GM12878 (cell line): ENCODE data around the gene AOAH. TPM values are rescaled to one million over a fixed set of nuclear protein-coding genes. Genes with fewer than 3 reads are reported as not detected.

Experiments used
- ATAC-seq: fragments of 200-7000 bp; cut with Tn5 transposase; 3 replicates; pipeline ENCODE4 v1.9.1; 2020; ENCODE audit warnings: mild to moderate bottlenecking, moderate library complexity
- BruUV-seq: library from RNA; stranded (reverse); fragments of 400-500 nt; replicated peaks from 2 replicates; lab custom pipeline; 2021; lab: Mats Ljungman, UMichigan
- CTCF ChIA-PET: fragments of 300-600 bp; sonication (Branson Sonifier 250); formaldehyde crosslinking; extraction: SDS; loops from one replicate; lab custom pipeline; 2021; ENCODE audit warnings: inconsistent platforms; lab: Yijun Ruan, JAX
- POLR2A ChIA-PET: fragments of 350-600 bp; formaldehyde crosslinking; extraction: SDS; loops from one replicate; lab custom pipeline; 2021; ENCODE audit warnings: inconsistent platforms; lab: Charles Lee
- RAD21 ChIA-PET: fragments of 300-600 bp; sonication (Branson Sonifier 250); formaldehyde crosslinking; loops from one replicate; lab custom pipeline; 2023; ENCODE audit warnings: antibody characterized with exemption; ENCODE audit not compliant: unreplicated experiment; lab: Charles Lee
- SMC1A ChIA-PET: fragments of 300-600 bp; sonication (Branson Sonifier 250); formaldehyde crosslinking; loops from one replicate; lab custom pipeline; 2023; ENCODE audit not compliant: unreplicated experiment, uncharacterized antibody; lab: Charles Lee
- DNase-seq: peaks from one replicate; pipeline ENCODE4 v3.0.0-alpha.2; 2011; ENCODE audit warnings: low read depth, low spot score
- FAIRE-seq: peaks from 3 replicates; lab custom pipeline; 2011; peaks lifted over from hg19 to GRCh38; lab: Jason Lieb, UNC
- H2AFZ ChIP-seq: 2 replicates; pipeline ENCODE4 v1.6.0; 2011; ENCODE audit warnings: low read depth, low read length, control low read depth; ENCODE audit not compliant: control insufficient read depth
- H3K27ac ChIP-seq: 2 replicates; pipeline ENCODE4 v1.5.1; 2011; ENCODE audit warnings: control low read depth; ENCODE audit not compliant: control insufficient read depth, insufficient read depth
- H3K27me3 ChIP-seq, 2 experiments: replicated peaks in 1 of 2; 2 replicates each; pipeline versions ENCODE4 v1.6.0 to v1.6.1; 2011; ENCODE audit warnings: low read length in 1 of 2; ENCODE audit not compliant: control insufficient read depth in 2 of 2, insufficient read depth in 2 of 2
- H3K36me3 ChIP-seq, 2 experiments: 2 replicates each; pipeline ENCODE4 v1.5.1; 2011; ENCODE audit warnings: low read length in 1 of 2; ENCODE audit not compliant: control insufficient read depth in 2 of 2, insufficient read depth in 2 of 2
- H3K4me1 ChIP-seq: 2 replicates; pipeline ENCODE4 v1.6.1; 2011; ENCODE audit warnings: mild to moderate bottlenecking, low read length, moderate library complexity, mixed read lengths; ENCODE audit not compliant: control insufficient read depth, insufficient read depth
- H3K4me2 ChIP-seq: 2 replicates; pipeline ENCODE4 v1.6.0; 2011; ENCODE audit warnings: control low read depth; ENCODE audit not compliant: control insufficient read depth, insufficient read depth
- H3K4me3 ChIP-seq: fragments of 200-600 bp; sonication (generic); 2 replicates; pipeline ENCODE4 v1.5.1; 2016
- H3K79me2 ChIP-seq: 2 replicates; pipeline ENCODE4 v1.6.0; 2011; ENCODE audit warnings: low read length; ENCODE audit not compliant: control insufficient read depth, insufficient read depth
- H3K9ac ChIP-seq: 2 replicates; pipeline ENCODE4 v1.8.0; 2011; ENCODE audit warnings: low read length, control low read depth, mixed read lengths; ENCODE audit not compliant: control insufficient read depth, insufficient read depth
- H3K9me3 ChIP-seq: replicated peaks from 3 replicates; pipeline ENCODE4 v1.5.1; 2011; ENCODE audit warnings: mild to moderate bottlenecking, low read length; ENCODE audit not compliant: control insufficient read depth, insufficient read depth
- H4K20me1 ChIP-seq: 2 replicates; pipeline ENCODE4 v1.6.0; 2011; ENCODE audit not compliant: control insufficient read depth, insufficient read depth
- BCL11A ChIP-seq: IDR thresholded peaks from 2 replicates; pipeline ENCODE4 v1.6.1; 2011; ENCODE audit warnings: low read depth, low read length
- CBX3 ChIP-seq: fragments of 200-600 bp; sonication (generic); IDR thresholded peaks from 2 replicates; pipeline ENCODE4 v1.6.1; 2016; ENCODE audit warnings: low read depth, borderline replicate concordance
- CHD4 ChIP-seq: fragments of 200-600 bp; sonication (generic); IDR thresholded peaks from 2 replicates; pipeline ENCODE4 v1.6.1; 2016; ENCODE audit warnings: mild to moderate bottlenecking
- CREM ChIP-seq: IDR thresholded peaks from 2 replicates; pipeline ENCODE4 v1.6.1; 2014; ENCODE audit warnings: antibody characterized with exemption, low read depth
- ESRRA ChIP-seq: IDR thresholded peaks from 2 replicates; pipeline ENCODE4 v1.6.1; 2012; ENCODE audit warnings: mild to moderate bottlenecking, low read length, improper control_type of control experiment
- GATAD2B ChIP-seq: fragments of 450-650 bp; conservative IDR thresholded peaks from 2 replicates; pipeline ENCODE4 v1.6.1; 2017; ENCODE audit warnings: low read depth, mild to moderate bottlenecking, moderate library complexity
- IKZF2 ChIP-seq, 2 experiments: fragments of 450-650 bp; IDR thresholded peaks; 2 replicates each; pipeline ENCODE4 v1.6.1; 2017; ENCODE audit warnings: mild to moderate bottlenecking in 2 of 2, moderate library complexity in 2 of 2
- NR2C2 ChIP-seq: IDR thresholded peaks from 2 replicates; pipeline ENCODE4 v1.6.1; 2011; ENCODE audit warnings: borderline replicate concordance, low read depth; ENCODE audit not compliant: control insufficient read depth, insufficient read length
- RELA ChIP-seq: fragments of 450-650 bp; IDR thresholded peaks from 2 replicates; pipeline ENCODE4 v1.8.0; 2014; ENCODE audit warnings: borderline replicate concordance; ENCODE audit not compliant: partially characterized antibody
- SREBF1 ChIP-seq: IDR thresholded peaks from 2 replicates; pipeline ENCODE4 v1.6.1; 2012; ENCODE audit warnings: mild to moderate bottlenecking, low read length
- TAF1 ChIP-seq: IDR thresholded peaks from 2 replicates; pipeline ENCODE4 v1.6.1; 2011; ENCODE audit warnings: mild to moderate bottlenecking, low read depth, low read length, borderline replicate concordance
- USF1 ChIP-seq: IDR thresholded peaks from 2 replicates; pipeline ENCODE4 v1.6.1; 2011; ENCODE audit warnings: borderline replicate concordance, low read depth, mild to moderate bottlenecking, moderate library complexity, mixed read lengths, low read length; ENCODE audit not compliant: insufficient read depth; ENCODE audit errors: extremely low read length
- ZBED1 ChIP-seq: IDR thresholded peaks from 2 replicates; pipeline ENCODE4 v1.6.1; 2016; ENCODE audit warnings: borderline replicate concordance
- ZZZ3 ChIP-seq: IDR thresholded peaks from 2 replicates; pipeline ENCODE4 v1.6.1; 2011; ENCODE audit warnings: low read depth; ENCODE audit not compliant: control insufficient read depth, insufficient read length
- WGBS: methylation state at CpG from one replicate; pipeline ENCODE4 v1.1.6; 2016; ENCODE audit warnings: low lambda C conversion rate; ENCODE audit not compliant: insufficient replicate concordance, insufficient coverage; ENCODE audit errors: missing lambda C conversion rate; 5-methylcytosine and 5-hydroxymethylcytosine counted together
- in situ Hi-C: fragments of 300-500 bp; cut with MboI; formaldehyde crosslinking; loops from 9 replicates; pipeline ENCODE4 v1.14.3; 2018; ENCODE audit warnings: mixed read lengths
- intact Hi-C: fragments of 100-400 bp; cut with micrococcal nuclease; formaldehyde crosslinking; loops from one replicate; pipeline ENCODE4 v1.14.2; 2022; ENCODE audit not compliant: unreplicated experiment
- polyA plus RNA-seq, 11 experiments: library from polyadenylated mRNA; depleted of rRNA in 4 of 11; unstranded in 6 of 11; stranded (reverse) in 5 of 11; fragments of >200 nt; fragmentation: Nextera tagmentation in 4 of 11; fragmentation: Illumina TruSeq in 1 of 11; extraction: Ambion mirVana in 4 of 11; extraction: Trizol in 1 of 11; gene quantifications; 1 replicate in 1 of 11; 2 replicates in 10 of 11; pipeline versions ENCODE4 v1.2.1 to v1.2.3, GENCODE V29; 2011 to 2016; ENCODE audit warnings: inconsistent platforms in 2 of 11, missing spikeins in 2 of 11, low read depth in 1 of 11
- total RNA-seq, 4 experiments: library from RNA; depleted of rRNA in 3 of 4; stranded (reverse); fragments of >200 nt in 3 of 4; fragmentation: Illumina TruSeq in 1 of 4; extraction: Trizol in 1 of 4; gene quantifications; 2 replicates each; pipeline versions ENCODE4 v1.2.1 to v1.2.3, GENCODE V29; 2013 to 2021
- TF ChIP-seq, protein P1 (sequence below): fragments of 450-650 bp; IDR thresholded peaks from 2 replicates; pipeline ENCODE4 v1.6.1; 2014; ENCODE audit warnings: mild to moderate bottlenecking
- TF ChIP-seq, protein P2 (sequence below): fragments of 450-650 bp; formaldehyde crosslinking; IDR thresholded peaks from 2 replicates; pipeline ENCODE4 v1.4.0; 2020; ENCODE audit warnings: mild to moderate bottlenecking, moderate library complexity

The AOAH gene
- total and polyA plus RNA-seq, 10 of the 15 experiments (the other 5 are each of a cell fraction or from before 2014, with no cell fraction given), result 0.32 to 2.8 (median 1.4) TPM

DNA sequence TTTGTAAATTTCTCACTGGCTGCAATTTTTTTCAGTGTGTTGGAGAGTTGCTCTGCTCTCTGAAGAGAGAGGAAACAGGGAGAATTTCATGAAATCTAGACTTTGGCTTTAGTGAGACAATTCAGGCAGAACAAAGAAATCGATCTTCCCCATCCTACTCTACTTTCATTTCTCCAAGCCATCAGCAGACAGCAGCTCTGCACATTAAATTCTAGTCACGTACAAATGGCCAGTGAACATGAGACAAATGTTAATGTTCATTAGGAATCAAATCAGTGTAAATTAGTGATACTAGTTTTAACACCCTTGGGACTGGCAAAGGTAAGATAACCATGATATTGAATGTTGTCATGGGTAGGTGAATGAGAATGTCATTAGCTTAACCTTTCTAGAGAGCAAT lies 193.8 kb downstream of the AOAH start (continued):
- TF ChIP-seq ZBED1 (no peak), GATAD2B (no peak), ESRRA (no peak)
- TF ChIP-seq, all 136 proteins: peak for 0

GRCh38 chr7:36527549-36527913 lies 196.8 kb downstream of the AOAH start:
- no peak overlapping the region for H3K4me2 ChIP-seq

More at GRCh38 chr7:36527549-36527913, 196.8 kb downstream of the AOAH start:
- Histone ChIP-seq H3K4me3 (no peak overlapping the region), H3K79me2 (no peaks in the 10 kb centered on the region), H3K27ac (no peak overlapping the region), H2AFZ (no peak overlapping the region), H3K27me3 (no peaks in the 10 kb centered on the region), H3K9me3 (no peaks in the 10 kb centered on the region), H3K9ac (no peak overlapping the region), H3K36me3 (no peaks in the 10 kb centered on the region), H3K4me1 (peaks cover 5% of the 10 kb centered on the region; the same call in 1 of the 2 replicates), H4K20me1 (no peaks in the 10 kb centered on the region)
- RAD21 ChIA-PET, result no interaction called here
- intact Hi-C loops (no loop called here), in situ Hi-C loops (no loop called here)
- SMC1A ChIA-PET, result interaction anchor here (1.2 kb wide), 1 partner anchor 19 kb away, joined by 4 read pairs; no protein-coding TSS in a partner anchor
- TF ChIP-seq RELA (no peak), BCL11A (no peak), ZZZ3 (no peak), CHD4 (no peak), IKZF2 (IDR thresholded peaks at IDR 0.05) (no peak), NR2C2 (no peak), USF1 (no peak), CREM (no peak), TAF1 (no peak), SREBF1 (no peak), CBX3 (no peak)
- TF ChIP-seq, protein P1, sequence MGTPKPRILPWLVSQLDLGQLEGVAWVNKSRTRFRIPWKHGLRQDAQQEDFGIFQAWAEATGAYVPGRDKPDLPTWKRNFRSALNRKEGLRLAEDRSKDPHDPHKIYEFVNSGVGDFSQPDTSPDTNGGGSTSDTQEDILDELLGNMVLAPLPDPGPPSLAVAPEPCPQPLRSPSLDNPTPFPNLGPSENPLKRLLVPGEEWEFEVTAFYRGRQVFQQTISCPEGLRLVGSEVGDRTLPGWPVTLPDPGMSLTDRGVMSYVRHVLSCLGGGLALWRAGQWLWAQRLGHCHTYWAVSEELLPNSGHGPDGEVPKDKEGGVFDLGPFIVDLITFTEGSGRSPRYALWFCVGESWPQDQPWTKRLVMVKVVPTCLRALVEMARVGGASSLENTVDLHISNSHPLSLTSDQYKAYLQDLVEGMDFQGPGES, result no peak
- TF ChIP-seq, protein P2, sequence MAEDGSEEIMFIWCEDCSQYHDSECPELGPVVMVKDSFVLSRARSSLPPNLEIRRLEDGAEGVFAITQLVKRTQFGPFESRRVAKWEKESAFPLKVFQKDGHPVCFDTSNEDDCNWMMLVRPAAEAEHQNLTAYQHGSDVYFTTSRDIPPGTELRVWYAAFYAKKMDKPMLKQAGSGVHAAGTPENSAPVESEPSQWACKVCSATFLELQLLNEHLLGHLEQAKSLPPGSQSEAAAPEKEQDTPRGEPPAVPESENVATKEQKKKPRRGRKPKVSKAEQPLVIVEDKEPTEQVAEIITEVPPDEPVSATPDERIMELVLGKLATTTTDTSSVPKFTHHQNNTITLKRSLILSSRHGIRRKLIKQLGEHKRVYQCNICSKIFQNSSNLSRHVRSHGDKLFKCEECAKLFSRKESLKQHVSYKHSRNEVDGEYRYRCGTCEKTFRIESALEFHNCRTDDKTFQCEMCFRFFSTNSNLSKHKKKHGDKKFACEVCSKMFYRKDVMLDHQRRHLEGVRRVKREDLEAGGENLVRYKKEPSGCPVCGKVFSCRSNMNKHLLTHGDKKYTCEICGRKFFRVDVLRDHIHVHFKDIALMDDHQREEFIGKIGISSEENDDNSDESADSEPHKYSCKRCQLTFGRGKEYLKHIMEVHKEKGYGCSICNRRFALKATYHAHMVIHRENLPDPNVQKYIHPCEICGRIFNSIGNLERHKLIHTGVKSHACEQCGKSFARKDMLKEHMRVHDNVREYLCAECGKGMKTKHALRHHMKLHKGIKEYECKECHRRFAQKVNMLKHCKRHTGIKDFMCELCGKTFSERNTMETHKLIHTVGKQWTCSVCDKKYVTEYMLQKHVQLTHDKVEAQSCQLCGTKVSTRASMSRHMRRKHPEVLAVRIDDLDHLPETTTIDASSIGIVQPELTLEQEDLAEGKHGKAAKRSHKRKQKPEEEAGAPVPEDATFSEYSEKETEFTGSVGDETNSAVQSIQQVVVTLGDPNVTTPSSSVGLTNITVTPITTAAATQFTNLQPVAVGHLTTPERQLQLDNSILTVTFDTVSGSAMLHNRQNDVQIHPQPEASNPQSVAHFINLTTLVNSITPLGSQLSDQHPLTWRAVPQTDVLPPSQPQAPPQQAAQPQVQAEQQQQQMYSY (CRISPR knock-in tag), result no peak
- CTCF ChIA-PET, result interaction anchor here (1.6 kb wide), 1 partner anchor 22 kb away, joined by 4 read pairs; no protein-coding TSS in a partner anchor
- no peak for FAIRE-seq
- WGBS, result 30% methylated on average over 6 of the region's 6 CpGs
- no peak for ATAC-seq
- no peak for DNase-seq
- POLR2A ChIA-PET, result no interaction called here
- no TSS peak for BruUV-seq
